AG10803 (cell line): Measurements from ENCODE around the gene PKHD1.

Source experiments
- DNase-seq: peaks from one replicate; pipeline ENCODE4 v3.0.0; 2010; ENCODE audit warnings: low read depth
- H3K4me3 ChIP-seq: 2 replicates; pipeline ENCODE4 v1.5.1; 2011; ENCODE audit warnings: mild to moderate bottlenecking, low read length, control low read depth
- CTCF ChIP-seq: conservative IDR thresholded peaks from 2 replicates; pipeline ENCODE4 v1.5.1; 2011; ENCODE audit warnings: mild to moderate bottlenecking, low read length, control low read depth, inconsistent platforms

The PKHD1 gene

GRCh38 chr6:52063584-52064344 lies 23.6 kb downstream of the PKHD1 start:
- peak; percentile 67 for TF ChIP-seq CTCF
- no peak overlapping the region for H3K4me3 ChIP-seq
- peak; percentile 42 for DNase-seq

- TF ChIP-seq CTCF = no peak
- no peak for DNase-seq
- H3K4me3 ChIP-seq = no peak overlapping the region
These were observed 25.9 kb downstream of the PKHD1 start for GRCh38 chr6:52061481-52061880.

- H3K4me3 ChIP-seq = no peak overlapping the region
- DNase-seq = no peak
- no peak for TF ChIP-seq CTCF
These were observed 27.6 kb downstream of the PKHD1 start for GRCh38 chr6:52059821-52060220.

- no peak overlapping the region for H3K4me3 ChIP-seq
- no peak for TF ChIP-seq CTCF
- no peak for DNase-seq
These were observed 32.0 kb downstream of the PKHD1 start for GRCh38 chr6:52055451-52055850.

GRCh38 chr6:52053038-52053695 lies 34.2 kb downstream of the PKHD1 start:
- TF ChIP-seq CTCF = no peak
- no peak overlapping the region for H3K4me3 ChIP-seq
- DNase-seq = no peak

- H3K4me3 ChIP-seq = no peak overlapping the region
- no peak for TF ChIP-seq CTCF
These were observed 37.4 kb downstream of the PKHD1 start for GRCh38 chr6:52050051-52050405.

GRCh38 chr6:52049252-52050050 lies 38.0 kb downstream of the PKHD1 start:
- peak; percentile 46 for DNase-seq
- TF ChIP-seq CTCF = peak; percentile 83
- no peak overlapping the region for H3K4me3 ChIP-seq

More at GRCh38 chr6:52050051-52050405, 37.4 kb downstream of the PKHD1 start:
- no peak for DNase-seq
